ENCODE results near the gene INHBC. TPM values are rescaled to one million over a fixed set of nuclear protein-coding genes. Genes with fewer than 3 reads are reported as not detected.

INHBC gene
- total RNA-seq, 4 donors from 2014 or later = not detected

- intact Hi-C loops (cut with DNase I; ENCODE audit: low total_unique reads) = no loop called here
- peak overlapping the region; percentile 94 to 96 for H3K27ac ChIP-seq
- no peaks in the 10 kb centered on the region for H3K27me3 ChIP-seq
- peak in 1 of 4 experiments; percentile 17 for TF ChIP-seq CTCF (IDR thresholded peaks at IDR 0.05)
- TF ChIP-seq POLR2A (IDR thresholded peaks at IDR 0.05) = no peak
- H3K4me3 ChIP-seq = peak overlapping the region; percentile 64 to 74
- peak in 1 of 2 donors; percentile 32 for DNase-seq
- H3K9me3 ChIP-seq = no peaks in the 10 kb centered on the region
- H3K4me1 ChIP-seq = peaks cover 0 to 9% of the 10 kb centered on the region in 2 donors
- H3K36me3 ChIP-seq = no peaks in the 10 kb centered on the region
Measured at GRCh38 chr12:57430112-57430930, 4.3 kb upstream of the INHBC start.

- Histone ChIP-seq H3K27ac (peak within 1 kb of the TSS; percentile 94 to 96), H3K4me3 (peak within 1 kb of the TSS; percentile 64 to 74), H3K9me3 (no peaks in the 10 kb centered on the region), H3K36me3 (no peaks in the 10 kb centered on the region), H3K4me1 (peaks cover 0 to 9% of the 10 kb centered on the region in 2 donors), H3K27me3 (no peaks in the 10 kb centered on the region)
- TF ChIP-seq POLR2A (IDR thresholded peaks at IDR 0.05) (peak; percentile 91 to 94), CTCF (IDR thresholded peaks at IDR 0.05) (peak in 1 of 4 experiments; percentile 34)
- intact Hi-C loops (cut with DNase I; ENCODE audit: low total_unique reads) = no loop called here
- peak; percentile 96 for DNase-seq
Measured at GRCh38 chr12:57430931-57431566, 3.5 kb upstream of the INHBC start, which contains the start of gene R3HDM2. Gene R3HDM2 (minus strand): TSS chr12:57431043. CDS start chr12:57310428, 120,615 bp downstream.

GRCh38 chr12:57431654-57432188 lies 2.9 kb upstream of the INHBC start:
- H3K9me3 ChIP-seq = no peaks in the 10 kb centered on the region
- no peaks in the 10 kb centered on the region for H3K36me3 ChIP-seq
- intact Hi-C loops (cut with DNase I; ENCODE audit: low total_unique reads) = no loop called here
- H3K27ac ChIP-seq = peak overlapping the region; percentile 94 to 96
- H3K4me1 ChIP-seq = peaks cover 0 to 9% of the 10 kb centered on the region in 2 donors
- H3K27me3 ChIP-seq = no peaks in the 10 kb centered on the region
- peak overlapping the region in 1 of 2 donors; percentile 64 for H3K4me3 ChIP-seq
- TF ChIP-seq CTCF (IDR thresholded peaks at IDR 0.05) (no peak), POLR2A (IDR thresholded peaks at IDR 0.05) (no peak)
- no peak for DNase-seq

- TF ChIP-seq CTCF (IDR thresholded peaks at IDR 0.05) (no peak), POLR2A (IDR thresholded peaks at IDR 0.05) (no peak)
- Histone ChIP-seq H3K9me3 (no peaks in the 10 kb centered on the region), H3K36me3 (no peaks in the 10 kb centered on the region), H3K27ac (no peak overlapping the region), H3K27me3 (no peaks in the 10 kb centered on the region), H3K4me3 (no peak overlapping the region), H3K4me1 (peaks cover 0 to 9% of the 10 kb centered on the region in 2 donors)
- no peak for DNase-seq
- intact Hi-C loops (cut with DNase I; ENCODE audit: low total_unique reads) = no loop called here
Measured at GRCh38 chr12:57433370-57433769, 1.2 kb upstream of the INHBC start.

- TF ChIP-seq POLR2A (IDR thresholded peaks at IDR 0.05) (no peak), CTCF (IDR thresholded peaks at IDR 0.05) (no peak)
- intact Hi-C loops (cut with DNase I; ENCODE audit: low total_unique reads) = no loop called here
- Histone ChIP-seq H3K27ac (no peak overlapping the region), H3K27me3 (no peaks in the 10 kb centered on the region), H3K9me3 (no peaks in the 10 kb centered on the region), H3K36me3 (no peaks in the 10 kb centered on the region), H3K4me3 (no peak overlapping the region), H3K4me1 (no peaks in the 10 kb centered on the region)
- DNase-seq = no peak
Measured at GRCh38 chr12:57435293-57435692, 709 bp downstream of the INHBC start.

All from uterus (tissue), 4 donors.